ENCODE measurements around the gene EHHADH.

- TF ChIP-seq, protein P1, sequence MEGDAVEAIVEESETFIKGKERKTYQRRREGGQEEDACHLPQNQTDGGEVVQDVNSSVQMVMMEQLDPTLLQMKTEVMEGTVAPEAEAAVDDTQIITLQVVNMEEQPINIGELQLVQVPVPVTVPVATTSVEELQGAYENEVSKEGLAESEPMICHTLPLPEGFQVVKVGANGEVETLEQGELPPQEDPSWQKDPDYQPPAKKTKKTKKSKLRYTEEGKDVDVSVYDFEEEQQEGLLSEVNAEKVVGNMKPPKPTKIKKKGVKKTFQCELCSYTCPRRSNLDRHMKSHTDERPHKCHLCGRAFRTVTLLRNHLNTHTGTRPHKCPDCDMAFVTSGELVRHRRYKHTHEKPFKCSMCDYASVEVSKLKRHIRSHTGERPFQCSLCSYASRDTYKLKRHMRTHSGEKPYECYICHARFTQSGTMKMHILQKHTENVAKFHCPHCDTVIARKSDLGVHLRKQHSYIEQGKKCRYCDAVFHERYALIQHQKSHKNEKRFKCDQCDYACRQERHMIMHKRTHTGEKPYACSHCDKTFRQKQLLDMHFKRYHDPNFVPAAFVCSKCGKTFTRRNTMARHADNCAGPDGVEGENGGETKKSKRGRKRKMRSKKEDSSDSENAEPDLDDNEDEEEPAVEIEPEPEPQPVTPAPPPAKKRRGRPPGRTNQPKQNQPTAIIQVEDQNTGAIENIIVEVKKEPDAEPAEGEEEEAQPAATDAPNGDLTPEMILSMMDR (IDR thresholded peaks at IDR 0.05) = no peak
- no peak for TF ChIP-seq POLR2A (IDR thresholded peaks at IDR 0.05)
Observed at GRCh38 chr3:185164428-185165217, 89.2 kb downstream of the EHHADH start.

Data from uterus (tissue), 2 donors.